B cell (primary cell): ENCODE measurements around the gene RRM1. TPM values are rescaled to one million over a fixed set of nuclear protein-coding genes. Genes with fewer than 3 reads are reported as not detected.
A peak's percentile ranks its signal among the peaks of the same experiment; 100 is the strongest.

Experiments used
- ATAC-seq: fragments of 200-7000 bp; cut with Tn5 transposase; one replicate; pipeline ENCODE4 v1.10.0; 2021; ENCODE audit warnings: low read depth, mild to moderate bottlenecking, moderate number of reproducible peaks, moderate library complexity
- CTCF ChIA-PET: fragments of 350-600 bp; sonication (Branson Sonifier 250); formaldehyde crosslinking; loops from one replicate; lab custom pipeline; 2021; ENCODE audit warnings: antibody characterized with exemption, inconsistent platforms; lab: Charles Lee
- POLR2A ChIA-PET: fragments of 350-600 bp; sonication (Branson Sonifier 250); formaldehyde crosslinking; loops from one replicate; lab custom pipeline; 2021; ENCODE audit warnings: antibody characterized with exemption; lab: Charles Lee
- DNase-seq: peaks from one replicate; pipeline ENCODE4 v3.0.0; 2013
- H2AFZ ChIP-seq: 2 replicates; pipeline ENCODE4 v1.6.1; 2012; ENCODE audit warnings: mild to moderate bottlenecking, low read depth, low read length; ENCODE audit not compliant: insufficient read depth, poor library complexity, severe bottlenecking
- H3K27ac ChIP-seq, 2 donors: 1 replicate in 1 of 2; 2 replicates in 1 of 2; pipeline ENCODE4 v1.5.1; 2012 to 2013; ENCODE audit warnings: low read length in 2 of 2, mild to moderate bottlenecking in 2 of 2, moderate library complexity in 1 of 2
- H3K27me3 ChIP-seq, 4 experiments: fragments of 200-600 bp in 1 of 4; sonication (generic) in 1 of 4; replicated peaks in 1 of 4; 1 replicate in 2 of 4; 2 replicates in 2 of 4; pipeline versions ENCODE4 v1.6.1 to v1.7.0; 2013 to 2016; ENCODE audit warnings: low read length in 3 of 4, mild to moderate bottlenecking in 2 of 4, mixed read lengths in 1 of 4, moderate library complexity in 1 of 4; ENCODE audit not compliant: insufficient read depth in 4 of 4, control insufficient read depth in 3 of 4; ENCODE audit errors: control extremely low read depth in 1 of 4
- H3K36me3 ChIP-seq, 2 experiments: replicated peaks in 1 of 2; 1 replicate in 1 of 2; 2 replicates in 1 of 2; pipeline versions ENCODE4 v1.6.1 to v1.7.1; 2013; ENCODE audit warnings: low read length in 1 of 2; ENCODE audit not compliant: insufficient read depth in 2 of 2, control insufficient read depth in 1 of 2; ENCODE audit errors: control extremely low read depth in 1 of 2, extremely low read depth in 1 of 2
- H3K4me1 ChIP-seq, 2 donors: fragments of 200-600 bp in 1 of 2; sonication (generic) in 1 of 2; 1 replicate in 1 of 2; 2 replicates in 1 of 2; pipeline versions ENCODE4 v1.5.1 to v1.6.1; 2013 to 2017; ENCODE audit warnings: low read length in 2 of 2; ENCODE audit not compliant: control insufficient read depth in 2 of 2, insufficient read depth in 2 of 2
- H3K4me2 ChIP-seq: replicated peaks from 2 replicates; pipeline ENCODE3; 2012; ENCODE audit warnings: mild to moderate bottlenecking, low read depth, low read length; ENCODE audit not compliant: poor library complexity, severe bottlenecking
- H3K4me3 ChIP-seq, 5 experiments: fragments of 200-600 bp in 1 of 5; sonication (generic) in 1 of 5; 1 replicate in 3 of 5; 2 replicates in 2 of 5; pipeline versions ENCODE4 v1.5.1 to v1.7.0; 2011 to 2016; ENCODE audit warnings: low read length in 4 of 5, mild to moderate bottlenecking in 4 of 5, low read depth in 2 of 5, control low read depth in 1 of 5, moderate library complexity in 1 of 5; ENCODE audit not compliant: insufficient read depth in 1 of 5; ENCODE audit errors: control extremely low read depth in 1 of 5, extremely low read depth in 1 of 5
- H3K79me2 ChIP-seq: fragments of 200-600 bp; sonication (generic); one replicate; pipeline ENCODE4 v1.6.0; 2016; ENCODE audit warnings: low read length; ENCODE audit not compliant: control insufficient read depth, insufficient read depth
- H3K9ac ChIP-seq: fragments of 200-600 bp; sonication (generic); 2 replicates; pipeline ENCODE4 v1.6.1; 2017; ENCODE audit warnings: mild to moderate bottlenecking, low read length, moderate library complexity
- H3K9me3 ChIP-seq, 3 donors: one replicate each; pipeline versions ENCODE4 v1.6.1 to v1.7.1; 2013; ENCODE audit warnings: low read length in 2 of 3; ENCODE audit not compliant: control insufficient read depth in 2 of 3, insufficient read depth in 1 of 3; ENCODE audit errors: control extremely low read depth in 1 of 3
- H4K20me1 ChIP-seq: 2 replicates; pipeline ENCODE4 v1.6.0; 2012; ENCODE audit warnings: mild to moderate bottlenecking, low read length; ENCODE audit not compliant: insufficient read depth, control insufficient read depth, poor library complexity, severe bottlenecking
- H3K27ac Mint-ChIP-seq: one replicate; pipeline ENCODE4 v1.8.0; 2021; ENCODE audit warnings: mixed read lengths
- H3K27me3 Mint-ChIP-seq: one replicate; pipeline ENCODE4 v1.8.0; 2021; ENCODE audit warnings: mixed read lengths
- H3K4me1 Mint-ChIP-seq: one replicate; pipeline ENCODE4 v1.8.0; 2021; ENCODE audit warnings: mixed read lengths
- H3K4me3 Mint-ChIP-seq: one replicate; pipeline ENCODE4 v1.8.0; 2021; ENCODE audit warnings: mixed read lengths
- H3K9me3 Mint-ChIP-seq: one replicate; pipeline ENCODE4 v1.8.0; 2022; ENCODE audit warnings: mixed read lengths; ENCODE audit not compliant: insufficient read depth
- CTCF ChIP-seq: fragments of 200-600 bp; IDR thresholded peaks from one replicate; pipeline ENCODE4 v1.8.0; 2022; ENCODE audit warnings: antibody characterized with exemption, mild to moderate bottlenecking
- EZH2 ChIP-seq: IDR thresholded peaks from 2 replicates; pipeline ENCODE4 v1.6.1; 2012; ENCODE audit warnings: borderline replicate concordance, low read depth, mild to moderate bottlenecking, moderate library complexity, low read length; ENCODE audit not compliant: insufficient read depth, poor library complexity, severe bottlenecking
- WGBS: methylation state at CpG from one replicate; pipeline ENCODE4 v1.1.5; 2013; ENCODE audit warnings: missing lambda C conversion rate; ENCODE audit not compliant: insufficient coverage; 5-methylcytosine and 5-hydroxymethylcytosine counted together
- intact Hi-C: fragments of 100-400 bp; cut with micrococcal nuclease; formaldehyde crosslinking; loops from one replicate; pipeline ENCODE4 v1.10.0; 2022
- polyA plus RNA-seq: library from polyadenylated mRNA; depleted of rRNA; stranded (reverse); fragments of >200 nt; gene quantifications from 2 replicates; pipeline ENCODE4 v1.2.3, GENCODE V29; 2012
- total RNA-seq, 2 donors: library from RNA; stranded (reverse); fragments of 120-200 nt in 1 of 2; gene quantifications; 1 replicate in 1 of 2; 2 replicates in 1 of 2; pipeline versions ENCODE4 v1.2.3 to v1.2.4, GENCODE V29; 2013 to 2022

RRM1 gene
- total and polyA plus RNA-seq, 2 donors (not counting 1 experiment from before 2014, with no cell fraction given) = 6.0 to 24.5 TPM

- Mint-ChIP-seq H3K27ac (no peak overlapping the region), H3K9me3 (no peaks in the 10 kb centered on the region), H3K4me1 (peaks cover 7% of the 10 kb centered on the region), H3K4me3 (no peak overlapping the region), H3K27me3 (no peaks in the 10 kb centered on the region)
- no peak for ATAC-seq
- 100% methylated on average over 2 of the region's 5 CpGs for WGBS
- no peaks in the 10 kb centered on the region for H3K79me2 ChIP-seq
- H3K9me3 ChIP-seq = no peaks in the 10 kb centered on the region
- no peak overlapping the region for H3K27ac ChIP-seq
- no peak overlapping the region for H3K4me3 ChIP-seq
- ChIA-PET POLR2A (no interaction called here), CTCF (interaction anchor here (1.2 to 2.6 kb wide), 3 partner anchors 15 to 246 kb away, joined by 3 to 6 read pairs (median 4); partner anchors contain the start of gene STIM1)
- H3K4me1 ChIP-seq = peaks cover 0 to 10% of the 10 kb centered on the region in 2 donors
- no peaks in the 10 kb centered on the region for H3K27me3 ChIP-seq
- TF ChIP-seq EZH2 (no peak), CTCF (no peak)
- H3K9ac ChIP-seq = no peak overlapping the region
- H3K4me2 ChIP-seq = no peak overlapping the region
- H2AFZ ChIP-seq = no peak overlapping the region
- H3K36me3 ChIP-seq = peaks cover 16 to 77% of the 10 kb centered on the region in 2 experiments
- H4K20me1 ChIP-seq = no peaks in the 10 kb centered on the region
- intact Hi-C loops = no loop called here
- no peak for DNase-seq
Observed at GRCh38 chr11:4087551-4087950, 7.0 kb upstream of the RRM1 start.

GRCh38 chr11:4090258-4090657 is 4.3 kb upstream of the RRM1 start:
- Mint-ChIP-seq H3K27ac (peak overlapping the region; percentile 28), H3K4me1 (peaks cover 19% of the 10 kb centered on the region), H3K4me3 (no peak overlapping the region), H3K9me3 (no peaks in the 10 kb centered on the region), H3K27me3 (no peaks in the 10 kb centered on the region)
- DNase-seq = no peak
- ATAC-seq = no peak
- H3K9ac ChIP-seq = no peak overlapping the region
- H3K36me3 ChIP-seq = peaks cover 5 to 56% of the 10 kb centered on the region in 2 experiments
- no peak overlapping the region for H3K27ac ChIP-seq
- peaks cover 5 to 20% of the 10 kb centered on the region in 2 donors for H3K4me1 ChIP-seq
- H2AFZ ChIP-seq = no peak overlapping the region
- no peak overlapping the region for H3K4me3 ChIP-seq
- TF ChIP-seq CTCF = no peak
- TF ChIP-seq EZH2 = no peak
- POLR2A ChIA-PET = no interaction called here
- no peak overlapping the region for H3K4me2 ChIP-seq
- H4K20me1 ChIP-seq = no peaks in the 10 kb centered on the region
- CTCF ChIA-PET = interaction anchor here (1.5 kb wide), 1 partner anchor 18 kb away, joined by 9 read pairs; no protein-coding TSS in a partner anchor
- no peaks in the 10 kb centered on the region for H3K9me3 ChIP-seq
- intact Hi-C loops = no loop called here
- peaks cover 3% of the 10 kb centered on the region for H3K79me2 ChIP-seq
- no CpG with 5 or more reads among the region's 2 CpGs for WGBS
- H3K27me3 ChIP-seq = no peaks in the 10 kb centered on the region
